Erythroblast (primary cell): ENCODE results near the gene ARHGAP24.
"Not testable (repeated sequence)": the region's sequence is repeated elsewhere in the genome, so short reads cannot be mapped to it uniquely, and the experiment has no call there.

Source experiments
- GATA1 ChIP-seq: IDR thresholded peaks from 2 replicates; pipeline ENCODE4 v1.6.1; 2011; ENCODE audit warnings: low read depth, mild to moderate bottlenecking, control low read depth, low read length, moderate library complexity
- POLR2A ChIP-seq: IDR thresholded peaks from 2 replicates; pipeline ENCODE4 v1.6.1; 2011; ENCODE audit warnings: mild to moderate bottlenecking, low read length

DNA sequence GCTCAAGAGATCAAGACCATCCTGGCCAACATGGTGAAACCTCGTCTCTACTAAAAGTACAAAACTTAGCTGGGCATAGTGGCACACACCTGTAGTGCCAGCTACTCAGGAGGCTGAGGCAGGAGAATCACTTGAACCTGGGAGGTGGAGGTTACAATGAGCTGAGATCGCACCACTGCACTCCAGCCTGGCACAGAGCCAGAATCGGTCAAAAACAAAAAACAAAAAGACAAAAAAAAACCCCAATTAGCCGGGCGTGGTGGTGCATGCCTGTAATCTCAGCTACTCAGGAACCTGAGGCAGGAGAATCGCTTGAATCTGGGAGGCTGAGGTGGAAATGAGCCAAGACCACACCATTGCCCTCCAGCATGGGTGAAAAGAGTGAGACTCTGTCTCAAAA, 378.8 kb downstream of the ARHGAP24 start:
- TF ChIP-seq POLR2A, GATA1: not testable (repeated sequence)
